IMR-90 (cell line): ENCODE measurements around the gene HOMEZ. TPM values are rescaled to one million over a fixed set of nuclear protein-coding genes. Genes with fewer than 3 reads are reported as not detected.

Experiments
- ATAC-seq: fragments of 200-7000 bp; cut with Tn5 transposase; 2 replicates; pipeline ENCODE4 v1.9.1; 2020; ENCODE audit warnings: low read depth, mild to moderate bottlenecking, moderate library complexity
- BruUV-seq: library from RNA; stranded (reverse); fragments of 400-500 nt; replicated peaks from 2 replicates; lab custom pipeline; 2021; lab: Mats Ljungman, UMichigan
- CTCF ChIA-PET: fragments of 300-600 bp; formaldehyde crosslinking; extraction: SDS; loops from one replicate; lab custom pipeline; 2021; ENCODE audit warnings: antibody characterized with exemption; lab: Yijun Ruan, JAX
- POLR2A ChIA-PET: fragments of 300-600 bp; sonication (Branson Sonifier 250); formaldehyde crosslinking; loops from one replicate; lab custom pipeline; 2022; ENCODE audit warnings: antibody characterized with exemption; ENCODE audit not compliant: unreplicated experiment; lab: Charles Lee
- DNase-seq: peaks from one replicate; pipeline ENCODE4 v3.0.0; 2013
- H2AFZ ChIP-seq: replicated peaks from 2 replicates; pipeline ENCODE3; 2013; ENCODE audit warnings: low read length, mild to moderate bottlenecking; ENCODE audit not compliant: poor library complexity
- H2AK5ac ChIP-seq: 2 replicates; pipeline ENCODE4 v1.6.1; 2013; ENCODE audit warnings: low read depth, low read length, inconsistent platforms
- H2AK9ac ChIP-seq: replicated peaks from 2 replicates; pipeline ENCODE3; 2013; ENCODE audit warnings: mild to moderate bottlenecking, low read depth, low read length, moderate library complexity; ENCODE audit not compliant: poor library complexity
- H2BK120ac ChIP-seq: 2 replicates; pipeline ENCODE4 v1.6.1; 2013; ENCODE audit warnings: low read depth, low read length, inconsistent platforms
- H2BK15ac ChIP-seq: 3 replicates; pipeline ENCODE4 v1.6.1; 2013; ENCODE audit warnings: low read depth, low read length, inconsistent platforms
- H2BK20ac ChIP-seq: 2 replicates; pipeline ENCODE4 v1.6.1; 2013; ENCODE audit warnings: low read depth, mild to moderate bottlenecking, inconsistent platforms, low read length, moderate library complexity
- H2BK5ac ChIP-seq: 2 replicates; pipeline ENCODE4 v1.6.1; 2013; ENCODE audit warnings: mild to moderate bottlenecking, low read depth, low read length, inconsistent platforms; ENCODE audit not compliant: poor library complexity, severe bottlenecking
- H3K14ac ChIP-seq: replicated peaks from 2 replicates; pipeline ENCODE4 v1.6.1; 2013; ENCODE audit warnings: low read depth, low read length, inconsistent platforms
- H3K18ac ChIP-seq: 2 replicates; pipeline ENCODE4 v1.6.1; 2013; ENCODE audit warnings: low read depth, low read length, control low read depth
- H3K23ac ChIP-seq: 2 replicates; pipeline ENCODE4 v1.6.1; 2013; ENCODE audit warnings: low read depth, low read length, inconsistent platforms
- H3K27ac ChIP-seq: 2 replicates; pipeline ENCODE4 v1.5.1; 2013; ENCODE audit warnings: mild to moderate bottlenecking, control low read depth, low read length; ENCODE audit not compliant: insufficient read depth
- H3K27me3 ChIP-seq: 2 replicates; pipeline ENCODE4 v1.6.1; 2013; ENCODE audit warnings: low read length; ENCODE audit not compliant: control insufficient read depth, insufficient read depth
- H3K36me3 ChIP-seq: 2 replicates; pipeline ENCODE4 v1.6.1; 2013; ENCODE audit warnings: low read length, mixed read lengths; ENCODE audit not compliant: control insufficient read depth, insufficient read depth
- H3K4ac ChIP-seq: 2 replicates; pipeline ENCODE4 v1.6.1; 2013; ENCODE audit warnings: low read depth, low read length, inconsistent platforms
- H3K4me1 ChIP-seq: 2 replicates; pipeline ENCODE4 v1.6.1; 2013; ENCODE audit warnings: low read length, mixed read lengths; ENCODE audit not compliant: control insufficient read depth, insufficient read depth
- H3K4me2 ChIP-seq: 2 replicates; pipeline ENCODE4 v1.6.1; 2013; ENCODE audit warnings: low read depth, mild to moderate bottlenecking, control low read depth, low read length, moderate library complexity
- H3K4me3 ChIP-seq: 2 replicates; pipeline ENCODE4 v1.5.1; 2013; ENCODE audit warnings: low read depth, mild to moderate bottlenecking, control low read depth, low read length, moderate library complexity; ENCODE audit not compliant: insufficient read depth
- H3K56ac ChIP-seq: 2 replicates; pipeline ENCODE4 v1.6.1; 2013; ENCODE audit warnings: low read length, inconsistent platforms; ENCODE audit not compliant: insufficient read depth; ENCODE audit errors: extremely low read depth
- H3K79me1 ChIP-seq, 2 experiments: 2 replicates each; pipeline ENCODE4 v1.6.1; 2013; ENCODE audit warnings: low read length in 2 of 2, inconsistent platforms in 1 of 2, low read depth in 1 of 2
- H3K9ac ChIP-seq: 2 replicates; pipeline ENCODE4 v1.6.1; 2013; ENCODE audit warnings: low read depth, low read length, control low read depth
- H3K9me1 ChIP-seq: 2 replicates; pipeline ENCODE4 v1.6.1; 2013; ENCODE audit warnings: low read length, inconsistent platforms; ENCODE audit not compliant: insufficient read depth
- H3K9me3 ChIP-seq: 2 replicates; pipeline ENCODE4 v1.6.1; 2013; ENCODE audit warnings: low read length; ENCODE audit not compliant: control insufficient read depth, insufficient read depth
- H4K20me1 ChIP-seq: 2 replicates; pipeline ENCODE4 v1.6.1; 2013; ENCODE audit warnings: low read length, inconsistent platforms; ENCODE audit not compliant: insufficient read depth
- H4K5ac ChIP-seq: 2 replicates; pipeline ENCODE4 v1.6.1; 2013; ENCODE audit warnings: mild to moderate bottlenecking, low read depth, low read length, control low read depth
- H4K8ac ChIP-seq, 2 experiments: 2 replicates each; pipeline ENCODE4 v1.6.1; 2013; ENCODE audit warnings: low read depth in 2 of 2, low read length in 2 of 2, control low read depth in 1 of 2, inconsistent platforms in 1 of 2
- H4K91ac ChIP-seq: 2 replicates; pipeline ENCODE4 v1.6.1; 2013; ENCODE audit warnings: low read depth, low read length, inconsistent platforms; ENCODE audit not compliant: insufficient read depth
- BHLHE40 ChIP-seq: fragments of 150-350 bp; IDR thresholded peaks from 2 replicates; pipeline ENCODE4 v1.6.1; 2016; ENCODE audit warnings: mild to moderate bottlenecking, low read depth, low read length
- CEBPB ChIP-seq: IDR thresholded peaks from 2 replicates; pipeline ENCODE4 v1.6.1; 2012; ENCODE audit warnings: low read depth, low read length, improper control_type of control experiment
- ELK1 ChIP-seq: fragments of 150-350 bp; IDR thresholded peaks from 2 replicates; pipeline ENCODE4 v1.6.1; 2016; ENCODE audit warnings: low read depth, mild to moderate bottlenecking, low read length, moderate library complexity, borderline replicate concordance
- MAFK ChIP-seq: IDR thresholded peaks from 2 replicates; pipeline ENCODE4 v1.6.1; 2012; ENCODE audit warnings: low read depth, low read length, improper control_type of control experiment
- MAZ ChIP-seq: IDR thresholded peaks from 2 replicates; pipeline ENCODE4 v1.6.1; 2012; ENCODE audit warnings: low read depth, mild to moderate bottlenecking, low read length, improper control_type of control experiment, moderate library complexity, borderline replicate concordance
- MXI1 ChIP-seq: IDR thresholded peaks from 2 replicates; pipeline ENCODE4 v1.6.1; 2012; ENCODE audit warnings: low read depth, mild to moderate bottlenecking, low read length, moderate library complexity, borderline replicate concordance
- NFE2L2 ChIP-seq: fragments of 150-350 bp; IDR thresholded peaks from 2 replicates; pipeline ENCODE4 v1.6.1; 2016; ENCODE audit warnings: low read depth, mild to moderate bottlenecking, low read length
- POLR2A ChIP-seq: IDR thresholded peaks from 2 replicates; pipeline ENCODE4 v1.6.1; 2012; ENCODE audit warnings: mild to moderate bottlenecking, low read depth, low read length
- RAD21 ChIP-seq: IDR thresholded peaks from 2 replicates; pipeline ENCODE4 v1.6.1; 2012; ENCODE audit warnings: low read length, improper control_type of control experiment
- RCOR1 ChIP-seq: IDR thresholded peaks from 2 replicates; pipeline ENCODE4 v1.6.1; 2012; ENCODE audit warnings: mild to moderate bottlenecking, low read length, improper control_type of control experiment; ENCODE audit not compliant: insufficient replicate concordance
- RFX5 ChIP-seq: IDR thresholded peaks from 2 replicates; pipeline ENCODE4 v1.8.0; 2012; ENCODE audit warnings: low read depth, mild to moderate bottlenecking, low read length, moderate library complexity
- SMC3 ChIP-seq: fragments of 150-350 bp; IDR thresholded peaks from 2 replicates; pipeline ENCODE4 v1.6.1; 2016; ENCODE audit warnings: low read depth, mild to moderate bottlenecking, antibody characterized with exemption, low read length, moderate library complexity
- WGBS, 2 experiments: methylation state at CpG; one replicate each; pipeline versions ENCODE4 v1.1.5 to v1.1.7; 2013; ENCODE audit warnings: missing lambda C conversion rate in 2 of 2; ENCODE audit not compliant: insufficient read length in 1 of 2; ENCODE audit errors: extremely low coverage in 2 of 2; 5-methylcytosine and 5-hydroxymethylcytosine counted together
- dilution Hi-C: fragments of 300-500 bp; cut with HindIII; formaldehyde crosslinking; loops from one replicate; pipeline ENCODE4 v1.14.3; 2018; ENCODE audit warnings: low sequenced_read_pairs; ENCODE audit not compliant: unreplicated experiment
- in situ Hi-C: fragments of 300-500 bp; cut with MboI; formaldehyde crosslinking; loops from 3 replicates; pipeline ENCODE4 v1.14.3; 2019; ENCODE audit warnings: low sequenced_read_pairs, inconsistent platforms, mixed read lengths
- intact Hi-C: fragments of 100-400 bp; cut with micrococcal nuclease; formaldehyde crosslinking; loops from 2 replicates; pipeline ENCODE4 v1.10.0; 2022
- polyA plus RNA-seq, 3 experiments: library from polyadenylated mRNA; depleted of rRNA; stranded (reverse); fragments of >200 nt; gene quantifications; 2 replicates each; pipeline ENCODE4 v1.2.3, GENCODE V29; 2012; ENCODE audit warnings: low replicate concordance in 1 of 3
- total RNA-seq: library from RNA; depleted of rRNA; stranded (reverse); fragments of >200 nt; gene quantifications from 2 replicates; pipeline ENCODE4 v1.2.3, GENCODE V29; 2012
- TF ChIP-seq, protein P1 (sequence below): fragments of 150-350 bp; IDR thresholded peaks from 2 replicates; pipeline ENCODE4 v1.6.1; 2017; ENCODE audit warnings: mild to moderate bottlenecking, antibody characterized with exemption, low read length, low read depth
- TF ChIP-seq, protein P2 (sequence below): conservative IDR thresholded peaks from 2 replicates; pipeline ENCODE4 v1.5.1; 2012; ENCODE audit warnings: mild to moderate bottlenecking, low read depth, low read length, improper control_type of control experiment

HOMEZ gene
- total and polyA plus RNA-seq, 2 of the 4 experiments (the other 2 are of a cell fraction) = 7.7 to 9.7 TPM

- in situ Hi-C loops = no loop called here
- ATAC-seq = peak; percentile 79
- Histone ChIP-seq H3K27ac (no peak overlapping the region), H3K4me1 (peaks cover 2% of the 10 kb centered on the region), H3K56ac (no peak overlapping the region), H3K9me1 (no peaks in the 10 kb centered on the region), H4K8ac (peak overlapping the region in 1 of 2 experiments; percentile 61; a peak in 1 of 4 replicates), H3K9me3 (no peaks in the 10 kb centered on the region), H4K20me1 (no peaks in the 10 kb centered on the region), H2BK20ac (no peak overlapping the region), H2AK5ac (no peak overlapping the region), H3K9ac (no peak overlapping the region), H2BK120ac (no peak overlapping the region), H3K4me3 (no peak overlapping the region), H4K5ac (peak overlapping the region; percentile 92; the same call in 1 of the 2 replicates), H2AK9ac (peak overlapping the region; percentile 15), H2BK5ac (no peak overlapping the region), H3K23ac (no peak overlapping the region), H4K91ac (no peak overlapping the region), H3K36me3 (no peaks in the 10 kb centered on the region), H3K14ac (no peak overlapping the region), H3K18ac (no peak overlapping the region), H2BK15ac (no peak overlapping the region), H3K4me2 (peak overlapping the region; percentile 60; the same call in 1 of the 2 replicates), H3K4ac (no peak overlapping the region), H3K27me3 (peaks cover 3% of the 10 kb centered on the region; the same call in 1 of the 2 replicates), H2AFZ (peak overlapping the region; percentile 80), H3K79me1 (peaks cover 0 to 1% of the 10 kb centered on the region in 2 experiments; a peak in 3 of 4 replicates)
- TF ChIP-seq, protein P1, sequence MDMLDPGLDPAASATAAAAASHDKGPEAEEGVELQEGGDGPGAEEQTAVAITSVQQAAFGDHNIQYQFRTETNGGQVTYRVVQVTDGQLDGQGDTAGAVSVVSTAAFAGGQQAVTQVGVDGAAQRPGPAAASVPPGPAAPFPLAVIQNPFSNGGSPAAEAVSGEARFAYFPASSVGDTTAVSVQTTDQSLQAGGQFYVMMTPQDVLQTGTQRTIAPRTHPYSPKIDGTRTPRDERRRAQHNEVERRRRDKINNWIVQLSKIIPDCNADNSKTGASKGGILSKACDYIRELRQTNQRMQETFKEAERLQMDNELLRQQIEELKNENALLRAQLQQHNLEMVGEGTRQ = no peak
- TF ChIP-seq POLR2A (no peak), RAD21 (peak; percentile 45), MXI1 (no peak), MAZ (no peak), BHLHE40 (no peak), RFX5 (no peak), MAFK (no peak), NFE2L2 (no peak), SMC3 (peak; percentile 59), ELK1 (no peak), CEBPB (no peak), RCOR1 (no peak)
- TF ChIP-seq, protein P2, sequence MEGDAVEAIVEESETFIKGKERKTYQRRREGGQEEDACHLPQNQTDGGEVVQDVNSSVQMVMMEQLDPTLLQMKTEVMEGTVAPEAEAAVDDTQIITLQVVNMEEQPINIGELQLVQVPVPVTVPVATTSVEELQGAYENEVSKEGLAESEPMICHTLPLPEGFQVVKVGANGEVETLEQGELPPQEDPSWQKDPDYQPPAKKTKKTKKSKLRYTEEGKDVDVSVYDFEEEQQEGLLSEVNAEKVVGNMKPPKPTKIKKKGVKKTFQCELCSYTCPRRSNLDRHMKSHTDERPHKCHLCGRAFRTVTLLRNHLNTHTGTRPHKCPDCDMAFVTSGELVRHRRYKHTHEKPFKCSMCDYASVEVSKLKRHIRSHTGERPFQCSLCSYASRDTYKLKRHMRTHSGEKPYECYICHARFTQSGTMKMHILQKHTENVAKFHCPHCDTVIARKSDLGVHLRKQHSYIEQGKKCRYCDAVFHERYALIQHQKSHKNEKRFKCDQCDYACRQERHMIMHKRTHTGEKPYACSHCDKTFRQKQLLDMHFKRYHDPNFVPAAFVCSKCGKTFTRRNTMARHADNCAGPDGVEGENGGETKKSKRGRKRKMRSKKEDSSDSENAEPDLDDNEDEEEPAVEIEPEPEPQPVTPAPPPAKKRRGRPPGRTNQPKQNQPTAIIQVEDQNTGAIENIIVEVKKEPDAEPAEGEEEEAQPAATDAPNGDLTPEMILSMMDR = peak; percentile 87
- dilution Hi-C loops = no loop called here
- CTCF ChIA-PET = interaction anchor here (0.7 kb wide), 3 partner anchors 180 to 1135 kb away, joined by 3 read pairs; partner anchors contain the start of gene KHNYN
- peak; percentile 51 for DNase-seq
- 75% methylated on average over 2 of the region's 24 CpGs; no CpG with 5 or more reads in 1 of the 2 experiments for whole genome bisulfite sequencing, 2 experiments
- POLR2A ChIA-PET = no interaction called here
- BruUV-seq = no TSS peak
- intact Hi-C loops = loop anchor here (1.0 to 5.0 kb wide), 2 partner anchors 30 to 108 kb away; no protein-coding TSS in a partner anchor
These were observed 9.0 kb upstream of the HOMEZ start for GRCh38 chr14:23294734-23295561.
